B cell (primary cell): Measurements from ENCODE around the gene EIF4G1.

Source experiments
- CTCF ChIP-seq: fragments of 200-600 bp; IDR thresholded peaks from one replicate; pipeline ENCODE4 v1.8.0; 2022; ENCODE audit warnings: antibody characterized with exemption, mild to moderate bottlenecking
- EZH2 ChIP-seq: IDR thresholded peaks from 2 replicates; pipeline ENCODE4 v1.6.1; 2012; ENCODE audit warnings: borderline replicate concordance, low read depth, mild to moderate bottlenecking, moderate library complexity, low read length; ENCODE audit not compliant: insufficient read depth, poor library complexity, severe bottlenecking

GRCh38 chr3:184355261-184356040 lies 41.0 kb downstream of the EIF4G1 start:
- no peak for TF ChIP-seq CTCF
- no peak for TF ChIP-seq EZH2
